GM23338 (cell line): ENCODE measurements around the gene C4BPB. TPM values are rescaled to one million over a fixed set of nuclear protein-coding genes. Genes with fewer than 3 reads are reported as not detected.

Experiments
- ATAC-seq: fragments of 200-7000 bp; cut with Tn5 transposase; 3 replicates; pipeline ENCODE4 v1.9.1; 2020
- DNase-seq: peaks from one replicate; pipeline ENCODE4 v3.0.0-alpha.2; 2015; ENCODE audit warnings: low spot score
- H2AFZ ChIP-seq: fragments of 200-600 bp; sonication (generic); 2 replicates; pipeline ENCODE4 v1.8.0; 2016; ENCODE audit warnings: antibody characterized with exemption, mild to moderate bottlenecking, moderate library complexity
- H3F3A ChIP-seq: fragments of 200-600 bp; sonication (generic); replicated peaks from 2 replicates; pipeline ENCODE4 v1.8.0; 2017; ENCODE audit warnings: antibody characterized with exemption, mixed run types, low read depth
- H3K27ac ChIP-seq: fragments of 200-600 bp; sonication (generic); 2 replicates; pipeline ENCODE4 v1.6.1; 2016; ENCODE audit warnings: low read depth
- H3K27me3 ChIP-seq: fragments of 200-600 bp; sonication (generic); 2 replicates; pipeline ENCODE4 v1.8.0; 2016; ENCODE audit warnings: mild to moderate bottlenecking, mixed run types, moderate library complexity; ENCODE audit not compliant: insufficient read depth
- H3K36me3 ChIP-seq: fragments of 200-600 bp; sonication (generic); 2 replicates; pipeline ENCODE4 v1.8.0; 2016; ENCODE audit warnings: mild to moderate bottlenecking; ENCODE audit not compliant: insufficient read depth
- H3K4me1 ChIP-seq: fragments of 200-600 bp; sonication (generic); 2 replicates; pipeline ENCODE4 v1.8.0; 2016; ENCODE audit warnings: mild to moderate bottlenecking, moderate library complexity; ENCODE audit not compliant: insufficient read depth
- H3K4me2 ChIP-seq: fragments of 200-600 bp; sonication (generic); 2 replicates; pipeline ENCODE4 v1.7.1; 2017; ENCODE audit warnings: mixed run types
- H3K4me3 ChIP-seq: fragments of 200-600 bp; sonication (generic); 2 replicates; pipeline ENCODE4 v1.6.1; 2016; ENCODE audit warnings: mixed run types
- H3K79me2 ChIP-seq: fragments of 200-600 bp; sonication (generic); replicated peaks from 2 replicates; pipeline ENCODE4 v1.8.0; 2017; ENCODE audit warnings: mild to moderate bottlenecking; ENCODE audit not compliant: insufficient read depth
- H3K9me2 ChIP-seq: fragments of 200-600 bp; sonication (generic); 2 replicates; pipeline ENCODE4 v1.8.0; 2017; ENCODE audit not compliant: insufficient read depth
- H4K20me1 ChIP-seq: fragments of 200-600 bp; sonication (generic); replicated peaks from 2 replicates; pipeline ENCODE4 v1.8.0; 2017; ENCODE audit warnings: mild to moderate bottlenecking; ENCODE audit not compliant: insufficient read depth
- H3K27ac Mint-ChIP-seq: 2 replicates; pipeline ENCODE4 v1.8.0; 2020; ENCODE audit warnings: inconsistent platforms, mild to moderate bottlenecking, moderate library complexity, mixed read lengths
- H3K27me3 Mint-ChIP-seq: 3 replicates; pipeline ENCODE4 v1.8.0; 2022; ENCODE audit warnings: low read depth, mild to moderate bottlenecking, moderate library complexity, mixed read lengths, inconsistent platforms; ENCODE audit not compliant: insufficient read depth, poor library complexity
- H3K36me3 Mint-ChIP-seq: 3 replicates; pipeline ENCODE4 v1.8.0; 2021; ENCODE audit warnings: low read depth, mild to moderate bottlenecking, inconsistent platforms, moderate library complexity, mixed read lengths
- H3K4me1 Mint-ChIP-seq: 3 replicates; pipeline ENCODE4 v1.8.0; 2020; ENCODE audit warnings: mild to moderate bottlenecking, inconsistent platforms, mixed read lengths
- H3K4me3 Mint-ChIP-seq: 3 replicates; pipeline ENCODE4 v1.8.0; 2021; ENCODE audit warnings: moderate library complexity, mild to moderate bottlenecking, inconsistent platforms, mixed read lengths
- H3K9me3 Mint-ChIP-seq: 3 replicates; pipeline ENCODE4 v1.8.0; 2020; ENCODE audit warnings: moderate library complexity, mild to moderate bottlenecking, inconsistent platforms, mixed read lengths
- CREB1 ChIP-seq: fragments of 250-450 bp; sonication (Bioruptor Pico); IDR thresholded peaks from 2 replicates; pipeline ENCODE4 v1.5.0; 2020; ENCODE audit warnings: low read depth, mild to moderate bottlenecking, moderate library complexity
- CTCF ChIP-seq, 2 experiments: fragments of 200-600 bp in 1 of 2; sonication (generic) in 1 of 2; conservative IDR thresholded peaks; 2 replicates each; pipeline versions ENCODE4 v1.5.1 to v1.6.1; 2016 to 2017; ENCODE audit warnings: antibody characterized with exemption in 2 of 2, low read depth in 2 of 2, mild to moderate bottlenecking in 2 of 2, moderate library complexity in 1 of 2
- ETS1 ChIP-seq: IDR thresholded peaks from 2 replicates; pipeline ENCODE4 v1.6.1; 2016; ENCODE audit warnings: antibody characterized with exemption
- EZH2 ChIP-seq: fragments of 200-600 bp; sonication (generic); IDR thresholded peaks from one replicate; pipeline ENCODE4 v1.8.0; 2017; ENCODE audit warnings: antibody characterized with exemption, mild to moderate bottlenecking, low read depth; ENCODE audit not compliant: unreplicated experiment
- EZH2phosphoT487 ChIP-seq: fragments of 200-600 bp; sonication (generic); IDR thresholded peaks from one replicate; pipeline ENCODE4 v1.8.1; 2018; ENCODE audit warnings: antibody characterized with exemption; ENCODE audit not compliant: unreplicated experiment
- JUNB ChIP-seq: IDR thresholded peaks from one replicate; pipeline ENCODE4 v1.6.1; 2016; ENCODE audit warnings: antibody characterized with exemption; ENCODE audit not compliant: unreplicated experiment
- POLR2AphosphoS5 ChIP-seq: IDR thresholded peaks from 2 replicates; pipeline ENCODE4 v1.6.1; 2016; ENCODE audit warnings: antibody characterized with exemption, low read depth
- REST ChIP-seq: IDR thresholded peaks from one replicate; pipeline ENCODE4 v1.6.1; 2018; ENCODE audit warnings: antibody characterized with exemption; ENCODE audit not compliant: unreplicated experiment
- STAT1 ChIP-seq: IDR thresholded peaks from one replicate; pipeline ENCODE4 v1.6.1; 2016; ENCODE audit warnings: antibody characterized with exemption; ENCODE audit not compliant: unreplicated experiment
- ZNF114 ChIP-seq: fragments of 250-450 bp; sonication (Bioruptor Pico); IDR thresholded peaks from 2 replicates; pipeline ENCODE4 v1.5.0; 2020; ENCODE audit warnings: mild to moderate bottlenecking, moderate library complexity
- ZNF331 ChIP-seq: fragments of 250-450 bp; sonication (Bioruptor Pico); IDR thresholded peaks from 2 replicates; pipeline ENCODE4 v1.5.0; 2020; ENCODE audit warnings: low read depth, mild to moderate bottlenecking, moderate library complexity
- polyA plus RNA-seq: library from polyadenylated mRNA; unstranded; fragments of >200 nt; fragmentation: Nextera tagmentation; extraction: Ambion mirVana; gene quantifications from 2 replicates; pipeline ENCODE4 v1.2.1, GENCODE V29; 2016
- total RNA-seq: library from RNA; depleted of rRNA; stranded (reverse); fragments of >200 nt; shearing (Covaris generic); gene quantifications from 2 replicates; pipeline ENCODE4 v1.2.3, GENCODE V29; 2014

C4BPB gene
- total and polyA plus RNA-seq, 2 experiments from 2014 or later: not detected

GRCh38 chr1:207063014-207063413 lies 25.6 kb upstream of the C4BPB start:
- no peak for DNase-seq
- H3K4me1 Mint-ChIP-seq: peaks cover 9% of the 10 kb centered on the region; the same call in 2 of the 3 replicates
- H3K27me3 Mint-ChIP-seq: peaks cover 2% of the 10 kb centered on the region
- no peak for TF ChIP-seq POLR2AphosphoS5
- no peak for TF ChIP-seq ZNF114
- no peak for TF ChIP-seq REST
- TF ChIP-seq ETS1: no peak
- TF ChIP-seq CREB1 (CRISPR knock-in tag): no peak
- no peak for TF ChIP-seq STAT1
- no peak for TF ChIP-seq EZH2
- no peak for TF ChIP-seq JUNB
- no peak for TF ChIP-seq CTCF (conservative IDR thresholded peaks at IDR 0.05; ENCODE audit: low read depth in 2 of 2)
- ATAC-seq: no peak
- Histone ChIP-seq H3K4me1 (no peaks in the 10 kb centered on the region), H3K9me2 (no peaks in the 10 kb centered on the region), H3K27ac (no peak overlapping the region), H3K4me2 (no peak overlapping the region), H3K36me3 (peaks cover 10% of the 10 kb centered on the region; the same call in 1 of the 2 replicates), H2AFZ (no peak overlapping the region), H3K27me3 (no peaks in the 10 kb centered on the region), H4K20me1 (no peaks in the 10 kb centered on the region; the same call in 1 of the 2 replicates), H3K4me3 (no peak overlapping the region), H3F3A (no peaks in the 10 kb centered on the region), H3K79me2 (no peaks in the 10 kb centered on the region)
- H3K9me3 Mint-ChIP-seq: no peaks in the 10 kb centered on the region
- H3K36me3 Mint-ChIP-seq: peaks cover 38% of the 10 kb centered on the region
- no peak overlapping the region for H3K4me3 Mint-ChIP-seq
- H3K27ac Mint-ChIP-seq: no peak overlapping the region

GRCh38 chr1:207064561-207064960 lies 24.1 kb upstream of the C4BPB start:
- Histone ChIP-seq H3K4me2 (no peak overlapping the region), H3F3A (no peaks in the 10 kb centered on the region), H3K4me3 (no peak overlapping the region), H3K27me3 (no peaks in the 10 kb centered on the region), H3K27ac (no peak overlapping the region), H4K20me1 (no peaks in the 10 kb centered on the region), H3K9me2 (no peaks in the 10 kb centered on the region), H3K36me3 (peaks cover 10% of the 10 kb centered on the region; the same call in 1 of the 2 replicates), H2AFZ (no peak overlapping the region), H3K79me2 (no peaks in the 10 kb centered on the region), H3K4me1 (no peaks in the 10 kb centered on the region)
- no peak for DNase-seq
- H3K9me3 Mint-ChIP-seq: no peaks in the 10 kb centered on the region
- ATAC-seq: no peak
- no peak overlapping the region for H3K4me3 Mint-ChIP-seq
- peaks cover 2% of the 10 kb centered on the region for H3K27me3 Mint-ChIP-seq
- H3K27ac Mint-ChIP-seq: no peak overlapping the region
- peaks cover 43% of the 10 kb centered on the region for H3K36me3 Mint-ChIP-seq
- peaks cover 2% of the 10 kb centered on the region; the same call in 1 of the 3 replicates for H3K4me1 Mint-ChIP-seq
- TF ChIP-seq REST: no peak
- TF ChIP-seq JUNB: no peak
- no peak for TF ChIP-seq STAT1
- TF ChIP-seq EZH2: no peak
- no peak for TF ChIP-seq ZNF331 (CRISPR knock-in tag)
- TF ChIP-seq ZNF114: no peak
- TF ChIP-seq EZH2phosphoT487: no peak
- no peak for TF ChIP-seq CREB1 (CRISPR knock-in tag)
- TF ChIP-seq POLR2AphosphoS5: no peak
- TF ChIP-seq ETS1: no peak
